ENCODE data around the gene CUL3. TPM values are rescaled to one million over a fixed set of nuclear protein-coding genes. Genes with fewer than 3 reads are reported as not detected.

Gene CUL3
- total RNA-seq, 4 donors from 2014 or later: 68.5 to 75.1 (median 70.8) TPM

DNA sequence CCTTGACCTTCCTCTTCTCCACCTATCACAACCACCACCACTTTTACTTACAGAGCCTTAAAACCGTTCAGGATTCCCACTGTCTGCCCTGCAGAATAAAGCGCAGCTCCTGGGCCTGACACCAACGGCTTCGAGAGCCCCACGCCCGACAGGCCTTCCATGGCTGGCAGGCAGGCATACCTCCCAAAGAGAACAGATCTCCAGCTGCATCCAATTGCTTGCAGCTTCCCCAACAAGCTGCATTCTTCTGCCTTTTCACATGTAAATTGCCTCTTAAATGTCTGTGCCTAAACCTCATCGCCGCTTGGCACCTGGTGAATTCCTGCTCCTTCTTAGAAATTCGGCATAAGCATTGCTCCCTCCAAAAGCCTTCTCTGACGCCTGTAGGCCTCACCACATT lies 151.7 kb downstream of the CUL3 start:
- no peaks in the 10 kb centered on the region for H3K36me3 ChIP-seq
- H3K9me3 ChIP-seq: peaks cover 0 to 7% (median 0%) of the 10 kb centered on the region in 3 donors
- WGBS, 2 donors (ENCODE audit: low coverage in 1 of 2): 65% methylated on average over 10 of the region's 10 CpGs; no CpG with 5 or more reads in 1 of the 2 donors
- TF ChIP-seq, protein P1, sequence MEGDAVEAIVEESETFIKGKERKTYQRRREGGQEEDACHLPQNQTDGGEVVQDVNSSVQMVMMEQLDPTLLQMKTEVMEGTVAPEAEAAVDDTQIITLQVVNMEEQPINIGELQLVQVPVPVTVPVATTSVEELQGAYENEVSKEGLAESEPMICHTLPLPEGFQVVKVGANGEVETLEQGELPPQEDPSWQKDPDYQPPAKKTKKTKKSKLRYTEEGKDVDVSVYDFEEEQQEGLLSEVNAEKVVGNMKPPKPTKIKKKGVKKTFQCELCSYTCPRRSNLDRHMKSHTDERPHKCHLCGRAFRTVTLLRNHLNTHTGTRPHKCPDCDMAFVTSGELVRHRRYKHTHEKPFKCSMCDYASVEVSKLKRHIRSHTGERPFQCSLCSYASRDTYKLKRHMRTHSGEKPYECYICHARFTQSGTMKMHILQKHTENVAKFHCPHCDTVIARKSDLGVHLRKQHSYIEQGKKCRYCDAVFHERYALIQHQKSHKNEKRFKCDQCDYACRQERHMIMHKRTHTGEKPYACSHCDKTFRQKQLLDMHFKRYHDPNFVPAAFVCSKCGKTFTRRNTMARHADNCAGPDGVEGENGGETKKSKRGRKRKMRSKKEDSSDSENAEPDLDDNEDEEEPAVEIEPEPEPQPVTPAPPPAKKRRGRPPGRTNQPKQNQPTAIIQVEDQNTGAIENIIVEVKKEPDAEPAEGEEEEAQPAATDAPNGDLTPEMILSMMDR (IDR thresholded peaks at IDR 0.05): no peak
- TF ChIP-seq POLR2A (IDR thresholded peaks at IDR 0.05) (no peak), EP300 (IDR thresholded peaks at IDR 0.05) (no peak), POLR2AphosphoS5 (IDR thresholded peaks at IDR 0.05) (no peak)
- H3K4me1 ChIP-seq: no peaks in the 10 kb centered on the region
- H3K27me3 ChIP-seq: no peaks in the 10 kb centered on the region
- no peak overlapping the region for H3K27ac ChIP-seq
- ATAC-seq: no peak
- no peak overlapping the region for H3K4me3 ChIP-seq

DNA sequence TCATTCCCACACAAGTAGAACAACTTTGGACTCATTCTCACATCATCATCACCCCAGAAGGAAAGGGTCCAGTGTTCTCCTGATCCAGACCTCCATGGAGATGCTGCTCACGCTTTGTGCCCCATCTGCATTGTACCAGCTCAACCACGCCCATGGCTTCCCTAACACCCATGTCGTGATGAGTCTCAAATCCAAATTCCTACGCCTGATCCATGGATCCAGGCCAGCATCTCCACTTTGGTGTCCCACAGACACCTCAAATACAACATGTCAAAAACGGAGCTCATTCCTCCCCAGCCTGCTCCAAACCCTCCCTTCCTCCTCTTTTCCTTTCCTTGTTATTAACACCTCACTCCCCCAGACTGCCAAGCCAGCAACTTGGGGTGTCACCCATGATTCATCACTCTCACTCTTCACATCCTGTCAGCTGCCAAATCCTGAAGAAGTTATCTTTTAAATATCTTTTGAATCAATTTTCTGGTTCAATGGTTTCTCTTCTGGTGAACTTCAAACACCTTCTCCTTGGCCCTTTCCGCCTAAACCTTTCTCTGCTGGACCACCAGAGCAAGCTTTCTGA lies 153.1 kb downstream of the CUL3 start:
- peaks cover 0 to 7% (median 0%) of the 10 kb centered on the region in 3 donors for H3K9me3 ChIP-seq
- H3K4me1 ChIP-seq: no peaks in the 10 kb centered on the region
- 89% methylated on average over 5 to 6 of the region's 6 CpGs for WGBS, 2 donors (ENCODE audit: low coverage in 1 of 2)
- no peak overlapping the region for H3K4me3 ChIP-seq
- no peak overlapping the region for H3K27ac ChIP-seq
- no peak for ATAC-seq
- H3K36me3 ChIP-seq: no peaks in the 10 kb centered on the region
- H3K27me3 ChIP-seq: no peaks in the 10 kb centered on the region
- TF ChIP-seq POLR2A (IDR thresholded peaks at IDR 0.05) (no peak), EP300 (IDR thresholded peaks at IDR 0.05) (no peak), POLR2AphosphoS5 (IDR thresholded peaks at IDR 0.05) (no peak)
- TF ChIP-seq, protein P1 (IDR thresholded peaks at IDR 0.05): no peak

DNA sequence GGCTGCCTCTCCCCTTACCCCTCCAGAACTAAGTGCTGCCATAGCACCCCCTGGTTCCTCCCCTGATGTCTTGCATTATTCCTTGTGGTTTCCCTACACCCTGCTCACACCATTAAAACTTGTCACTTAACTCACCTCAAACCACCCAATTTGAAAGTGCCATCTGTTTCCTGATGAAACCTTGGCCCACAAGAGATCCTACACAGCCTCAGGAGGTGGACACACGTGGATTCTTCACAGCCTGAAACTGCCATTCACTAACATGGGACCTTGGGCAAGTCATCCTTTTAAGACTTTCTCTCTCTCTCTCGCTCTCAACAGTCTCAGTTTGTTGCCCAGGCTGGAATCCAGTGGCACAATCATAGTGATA lies 155.7 kb downstream of the CUL3 start:
- Histone ChIP-seq H3K27me3 (no peaks in the 10 kb centered on the region), H3K27ac (no peak overlapping the region), H3K9me3 (peaks cover 0 to 7% (median 0%) of the 10 kb centered on the region in 3 donors), H3K4me3 (no peak overlapping the region), H3K4me1 (no peaks in the 10 kb centered on the region), H3K36me3 (no peaks in the 10 kb centered on the region)
- TF ChIP-seq EP300 (IDR thresholded peaks at IDR 0.05) (no peak), POLR2A (IDR thresholded peaks at IDR 0.05) (no peak), POLR2AphosphoS5 (IDR thresholded peaks at IDR 0.05) (no peak)
- TF ChIP-seq, protein P1 (IDR thresholded peaks at IDR 0.05): no peak
- 63 to 100% methylated on average over 1 to 2 of the region's 2 CpGs for WGBS, 2 donors (ENCODE audit: low coverage in 1 of 2)
- no peak for ATAC-seq

DNA sequence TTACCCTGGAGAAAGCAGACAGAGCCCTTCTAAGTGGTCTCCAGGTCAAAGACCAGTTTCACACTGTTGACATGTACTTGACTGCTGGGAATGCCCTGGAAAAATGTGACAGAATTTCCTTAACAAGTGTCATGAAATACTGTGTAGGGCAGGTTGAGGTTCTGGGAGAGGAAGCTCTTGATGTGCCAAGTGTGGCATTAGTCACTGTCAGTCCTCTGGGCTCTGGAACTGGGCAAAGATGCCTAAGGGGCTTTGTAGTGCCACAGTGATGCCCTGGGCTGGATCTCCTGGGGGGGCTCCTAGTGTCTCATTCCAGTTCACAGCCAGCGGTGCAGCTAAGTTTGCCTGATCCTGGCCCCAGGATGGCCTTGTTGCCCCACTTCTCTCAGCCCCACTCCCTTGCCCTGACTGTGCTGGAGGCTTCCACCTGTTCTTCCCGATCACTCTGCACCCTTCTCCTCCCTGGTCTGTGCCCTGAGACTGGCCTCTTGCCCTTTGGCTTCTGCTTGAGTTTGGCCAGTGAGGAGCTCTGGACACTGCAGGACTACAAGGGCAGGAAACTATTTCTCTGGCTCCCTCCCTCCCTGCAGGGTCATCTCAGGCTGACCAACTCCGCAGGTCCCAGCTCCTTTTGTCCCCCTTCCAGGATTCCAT lies 156.2 kb downstream of the CUL3 start:
- Histone ChIP-seq H3K27me3 (no peaks in the 10 kb centered on the region), H3K27ac (no peak overlapping the region), H3K4me3 (no peak overlapping the region), H3K36me3 (no peaks in the 10 kb centered on the region), H3K9me3 (peaks cover 0 to 7% (median 0%) of the 10 kb centered on the region in 3 donors), H3K4me1 (no peaks in the 10 kb centered on the region)
- TF ChIP-seq POLR2AphosphoS5 (IDR thresholded peaks at IDR 0.05): no peak
- TF ChIP-seq, protein P1 (IDR thresholded peaks at IDR 0.05): no peak
- no peak for TF ChIP-seq POLR2A (IDR thresholded peaks at IDR 0.05)
- TF ChIP-seq EP300 (IDR thresholded peaks at IDR 0.05): no peak
- 36% methylated on average over 1 of the region's 3 CpGs; no CpG with 5 or more reads in 1 of the 2 donors for WGBS, 2 donors (ENCODE audit: low coverage in 1 of 2)
- ATAC-seq: no peak

- WGBS, 2 donors (ENCODE audit: low coverage in 1 of 2): 40 to 66% methylated on average over 4 of the region's 4 CpGs
- no peaks in the 10 kb centered on the region for H3K4me1 ChIP-seq
- H3K36me3 ChIP-seq: no peaks in the 10 kb centered on the region
- no peak overlapping the region for H3K27ac ChIP-seq
- TF ChIP-seq, protein P1 (IDR thresholded peaks at IDR 0.05): no peak
- TF ChIP-seq POLR2AphosphoS5 (IDR thresholded peaks at IDR 0.05) (no peak), POLR2A (IDR thresholded peaks at IDR 0.05) (no peak), EP300 (IDR thresholded peaks at IDR 0.05) (no peak)
- no peak overlapping the region for H3K4me3 ChIP-seq
- peaks cover 0 to 7% (median 0%) of the 10 kb centered on the region in 3 donors for H3K9me3 ChIP-seq
- no peaks in the 10 kb centered on the region for H3K27me3 ChIP-seq
- ATAC-seq: no peak
These were observed 157.7 kb downstream of the CUL3 start for GRCh38 chr2:224427471-224427870.

Data from gastroesophageal sphincter (tissue), 4 donors.